Osteoblast (primary cell): Measurements from ENCODE around the gene AMBRA1. TPM values are rescaled to one million over a fixed set of nuclear protein-coding genes. Genes with fewer than 3 reads are reported as not detected.
A peak's percentile ranks its signal among the peaks of the same experiment; 100 is the strongest.

ENCODE experiments used
- DNase-seq: peaks from one replicate; pipeline ENCODE4 v3.0.0; 2011; ENCODE audit warnings: low spot score, mixed read lengths; ENCODE audit not compliant: insufficient read length; ENCODE audit errors: missing footprints
- H2AFZ ChIP-seq: 2 replicates; pipeline ENCODE4 v1.6.0; 2011; ENCODE audit warnings: mild to moderate bottlenecking, low read length
- H3K27ac ChIP-seq: 2 replicates; pipeline ENCODE4 v1.5.1; 2011; ENCODE audit warnings: mild to moderate bottlenecking, low read depth, low read length, moderate library complexity
- H3K27me3 ChIP-seq: 2 replicates; pipeline ENCODE4 v1.6.0; 2012; ENCODE audit warnings: mild to moderate bottlenecking, control low read depth, inconsistent platforms, low read length, moderate library complexity; ENCODE audit not compliant: insufficient read depth
- H3K36me3 ChIP-seq: 2 replicates; pipeline ENCODE4 v1.5.1; 2011; ENCODE audit warnings: mild to moderate bottlenecking, low read length, control low read depth, moderate library complexity; ENCODE audit not compliant: insufficient read depth
- H3K4me1 ChIP-seq: 2 replicates; pipeline ENCODE4 v1.5.1; 2011; ENCODE audit warnings: mild to moderate bottlenecking, low read length, control low read depth, moderate library complexity; ENCODE audit not compliant: insufficient read depth
- H3K4me2 ChIP-seq: 2 replicates; pipeline ENCODE4 v1.6.0; 2011; ENCODE audit warnings: mild to moderate bottlenecking, low read length; ENCODE audit not compliant: insufficient read depth
- H3K4me3 ChIP-seq: fragments of 200-600 bp; sonication (generic); 3 replicates; pipeline ENCODE4 v1.5.1; 2012; ENCODE audit warnings: mild to moderate bottlenecking, low read length, inconsistent platforms; ENCODE audit not compliant: insufficient read depth
- H3K79me2 ChIP-seq: 2 replicates; pipeline ENCODE4 v1.6.0; 2012; ENCODE audit warnings: mild to moderate bottlenecking, low read length, control low read depth, inconsistent platforms; ENCODE audit not compliant: insufficient read depth
- H3K9me3 ChIP-seq: 2 replicates; pipeline ENCODE4 v1.5.1; 2011; ENCODE audit warnings: low read depth, low read length, control low read depth
- H4K20me1 ChIP-seq: 2 replicates; pipeline ENCODE4 v1.6.0; 2012; ENCODE audit warnings: mild to moderate bottlenecking, low read length, control low read depth; ENCODE audit not compliant: insufficient read depth
- CTCF ChIP-seq: IDR thresholded peaks from 2 replicates; pipeline ENCODE4 v1.5.1; 2011; ENCODE audit warnings: mild to moderate bottlenecking, low read depth, low read length, moderate library complexity; ENCODE audit errors: extremely low read depth
- small RNA-seq: library from RNA; depleted of rRNA; stranded (forward); fragments of <200 nt; gene quantifications from one replicate; pipeline ENCODE3, GENCODE V24; 2012
- total RNA-seq: library from RNA; depleted of rRNA; stranded (reverse); fragments of >200 nt; gene quantifications from 2 replicates; pipeline ENCODE4 v1.2.3, GENCODE V29; 2012

AMBRA1 gene
- total RNA-seq, 1 donor, result 29.7 TPM

- Histone ChIP-seq H4K20me1 (peaks cover 24% of the 10 kb centered on the region), H3K36me3 (no peaks in the 10 kb centered on the region), H3K79me2 (peaks cover 50% of the 10 kb centered on the region), H3K4me3 (peak overlapping the region; percentile 84), H3K4me2 (peak overlapping the region; percentile 92), H2AFZ (peak overlapping the region; percentile 28), H3K4me1 (peaks cover 9% of the 10 kb centered on the region), H3K27ac (no peak overlapping the region), H3K9me3 (no peaks in the 10 kb centered on the region), H3K27me3 (peaks cover 7% of the 10 kb centered on the region)
- peak; percentile 93 for DNase-seq
- TF ChIP-seq CTCF, result no peak
Measured at GRCh38 chr11:46347637-46348311, 246.0 kb downstream of the AMBRA1 start.

GRCh38 chr11:46346886-46347636 is 246.8 kb downstream of the AMBRA1 start, which contains the start of gene DGKZ:
Gene DGKZ (plus strand): TSS chr11:46347463. CDS start chr11:46347660, 197 bp downstream.
- H3K4me2 ChIP-seq, result peak within 1 kb of the TSS; percentile 92
- H3K79me2 ChIP-seq, result peaks cover 43% of the 10 kb centered on the region
- no peaks in the 10 kb centered on the region for H3K9me3 ChIP-seq
- no peaks in the 10 kb centered on the region for H3K36me3 ChIP-seq
- H3K4me3 ChIP-seq, result peak within 1 kb of the TSS; percentile 84
- peak; percentile 37 for TF ChIP-seq CTCF
- H2AFZ ChIP-seq, result peak within 1 kb of the TSS; percentile 28
- H3K27me3 ChIP-seq, result peaks cover 12% of the 10 kb centered on the region
- H3K27ac ChIP-seq, result no peak within 1 kb of the TSS
- peaks cover 20% of the 10 kb centered on the region for H4K20me1 ChIP-seq
- peaks cover 9% of the 10 kb centered on the region for H3K4me1 ChIP-seq
- peak; percentile 100 for DNase-seq

Small RNA genes lying within 50 kb of the gene (small RNA-seq; reads per million reads assigned to genes)
- not detected for gene MIR3160-1
- not detected for gene MIR4688

Other genes with a start within 250 kb of the AMBRA1 start
- gene DGKZ, start 246.6 kb downstream of the AMBRA1 start, total RNA-seq, result 47.1 and 52.5 TPM in 2 replicates
- 27.5 and 27.7 TPM in 2 replicates for gene MDK, start 212.4 kb downstream of the AMBRA1 start, total RNA-seq
- gene CHRM4, start 202.2 kb downstream of the AMBRA1 start, total RNA-seq, result 0.29 and 0.36 TPM in 2 replicates
- 5.8 and 6.2 TPM in 2 replicates for gene HARBI1, start 23.2 kb upstream of the AMBRA1 start, total RNA-seq
- 70.9 and 71.9 TPM in 2 replicates for gene ATG13, start 23.5 kb upstream of the AMBRA1 start, total RNA-seq
- 88.3 and 100 TPM in 2 replicates for gene ARHGAP1, start 106.6 kb upstream of the AMBRA1 start, total RNA-seq
- 16.2 and 16.3 TPM in 2 replicates for gene ZNF408, start 107.0 kb upstream of the AMBRA1 start, total RNA-seq
- gene F2, start 125.2 kb upstream of the AMBRA1 start, total RNA-seq, result not detected in 2 replicates